OCI-LY1 (cell line): ENCODE results near the gene COL26A1.

Experiments used
- H2AFZ ChIP-seq: fragments of 200-600 bp; sonication (generic), shearing (Covaris generic); 2 replicates; pipeline ENCODE4 v1.6.0; 2014; ENCODE audit warnings: antibody characterized with exemption, mild to moderate bottlenecking, low read length
- H3F3A ChIP-seq: fragments of 200-600 bp; sonication (generic), shearing (Covaris generic); 2 replicates; pipeline ENCODE4 v1.6.0; 2014; ENCODE audit warnings: mild to moderate bottlenecking, antibody characterized with exemption, low read length, moderate library complexity; ENCODE audit not compliant: insufficient read depth
- H3K27ac ChIP-seq: fragments of 200-600 bp; sonication (generic); 2 replicates; pipeline ENCODE4 v1.5.1; 2014; ENCODE audit warnings: low read length, mixed run types, mild to moderate bottlenecking, low read depth; ENCODE audit not compliant: poor library complexity, severe bottlenecking
- H3K27me3 ChIP-seq: fragments of 200-600 bp; sonication (generic); 2 replicates; pipeline ENCODE4 v1.6.0; 2014; ENCODE audit warnings: antibody characterized with exemption, mild to moderate bottlenecking, low read length, moderate library complexity; ENCODE audit not compliant: insufficient read depth
- H3K36me3 ChIP-seq: fragments of 200-600 bp; sonication (generic); 2 replicates; pipeline ENCODE4 v1.6.1; 2014; ENCODE audit warnings: mild to moderate bottlenecking, antibody characterized with exemption, low read length, moderate library complexity, mixed read lengths; ENCODE audit not compliant: insufficient read depth
- H3K4me1 ChIP-seq: fragments of 200-600 bp; sonication (generic); 2 replicates; pipeline ENCODE4 v1.5.1; 2014; ENCODE audit warnings: mild to moderate bottlenecking, low read length, moderate library complexity; ENCODE audit not compliant: insufficient read depth, severe bottlenecking
- H3K4me2 ChIP-seq: fragments of 200-600 bp; sonication (generic), shearing (Covaris generic); 2 replicates; pipeline ENCODE4 v1.6.1; 2014; ENCODE audit warnings: low read length
- H3K4me3 ChIP-seq: fragments of 200-600 bp; sonication (generic); 2 replicates; pipeline ENCODE4 v1.5.1; 2014; ENCODE audit warnings: low read length, low read depth, mild to moderate bottlenecking, mixed read lengths; ENCODE audit not compliant: poor library complexity, severe bottlenecking
- H3K79me2 ChIP-seq: fragments of 200-600 bp; shearing (Covaris generic); 2 replicates; pipeline ENCODE4 v1.6.1; 2016; ENCODE audit warnings: mixed run types, low read length, mixed read lengths; ENCODE audit not compliant: insufficient read depth
- H3K9ac ChIP-seq: fragments of 200-600 bp; sonication (generic), shearing (Covaris generic); 2 replicates; pipeline ENCODE4 v1.6.1; 2014; ENCODE audit warnings: mild to moderate bottlenecking, low read length, mixed read lengths
- H3K9me2 ChIP-seq: fragments of 200-600 bp; sonication (generic), shearing (Covaris generic); 2 replicates; pipeline ENCODE4 v1.6.1; 2014; ENCODE audit warnings: low read depth, mild to moderate bottlenecking, low read length, mixed read lengths
- H3K9me3 ChIP-seq: fragments of 200-600 bp; shearing (Covaris generic); 2 replicates; pipeline ENCODE4 v1.6.1; 2014; ENCODE audit warnings: low read length, mixed read lengths
- H4K20me1 ChIP-seq: fragments of 200-600 bp; sonication (generic), shearing (Covaris generic); 2 replicates; pipeline ENCODE4 v1.6.0; 2016; ENCODE audit warnings: mild to moderate bottlenecking, low read length; ENCODE audit not compliant: insufficient read depth
- CTCF ChIP-seq: fragments of 200-600 bp; sonication (generic), shearing (Covaris generic); IDR thresholded peaks from 2 replicates; pipeline ENCODE4 v1.5.1; 2017; ENCODE audit warnings: mild to moderate bottlenecking, antibody characterized with exemption, low read length, moderate library complexity, mixed read lengths
- EZH2 ChIP-seq: fragments of 200-600 bp; sonication (generic), shearing (Covaris generic); IDR thresholded peaks from 2 replicates; pipeline ENCODE4 v1.8.0; 2017; ENCODE audit warnings: borderline replicate concordance, mixed run types, mild to moderate bottlenecking, antibody characterized with exemption, low read length, moderate library complexity, mixed read lengths

The COL26A1 gene

GRCh38 chr7:101554584-101555268 lies 192.1 kb downstream of the COL26A1 start:
- no peaks in the 10 kb centered on the region for H3K4me1 ChIP-seq
- no peak for TF ChIP-seq EZH2
- TF ChIP-seq CTCF: no peak
- H3K79me2 ChIP-seq: no peaks in the 10 kb centered on the region
- no peaks in the 10 kb centered on the region for H3K9me3 ChIP-seq
- H3F3A ChIP-seq: no peaks in the 10 kb centered on the region
- H3K9me2 ChIP-seq: no peaks in the 10 kb centered on the region
- H2AFZ ChIP-seq: no peak overlapping the region
- no peak overlapping the region for H3K4me3 ChIP-seq
- no peak overlapping the region for H3K9ac ChIP-seq
- peaks cover 19% of the 10 kb centered on the region; the same call in 1 of the 2 replicates for H3K27me3 ChIP-seq
- no peaks in the 10 kb centered on the region; the same call in 1 of the 2 replicates for H3K36me3 ChIP-seq
- H4K20me1 ChIP-seq: no peaks in the 10 kb centered on the region
- no peak overlapping the region for H3K4me2 ChIP-seq
- H3K27ac ChIP-seq: no peak overlapping the region

GRCh38 chr7:101555269-101555920 lies 192.7 kb downstream of the COL26A1 start:
- peaks cover 22% of the 10 kb centered on the region; the same call in 1 of the 2 replicates for H3K27me3 ChIP-seq

GRCh38 chr7:101555921-101556275 lies 193.2 kb downstream of the COL26A1 start:
- Histone ChIP-seq H3K4me2 (no peak overlapping the region), H3K9me2 (no peaks in the 10 kb centered on the region), H3F3A (no peaks in the 10 kb centered on the region), H3K27ac (no peak overlapping the region), H3K9me3 (no peaks in the 10 kb centered on the region), H3K4me3 (no peak overlapping the region), H3K79me2 (no peaks in the 10 kb centered on the region), H3K27me3 (peaks cover 23% of the 10 kb centered on the region; the same call in 1 of the 2 replicates), H2AFZ (no peak overlapping the region), H3K9ac (no peak overlapping the region), H3K4me1 (no peaks in the 10 kb centered on the region), H4K20me1 (no peaks in the 10 kb centered on the region), H3K36me3 (no peaks in the 10 kb centered on the region; the same call in 1 of the 2 replicates)
- TF ChIP-seq CTCF (no peak), EZH2 (no peak)

More at GRCh38 chr7:101555269-101555920, 192.7 kb downstream of the COL26A1 start:
- Histone ChIP-seq H3K36me3 (no peaks in the 10 kb centered on the region; the same call in 1 of the 2 replicates), H3K4me2 (no peak overlapping the region), H3K9ac (no peak overlapping the region), H2AFZ (no peak overlapping the region), H3K9me3 (no peaks in the 10 kb centered on the region), H3K4me1 (no peaks in the 10 kb centered on the region), H3F3A (no peaks in the 10 kb centered on the region), H3K79me2 (no peaks in the 10 kb centered on the region), H4K20me1 (no peaks in the 10 kb centered on the region), H3K27ac (no peak overlapping the region), H3K9me2 (no peaks in the 10 kb centered on the region), H3K4me3 (no peak overlapping the region)
- TF ChIP-seq EZH2 (no peak), CTCF (no peak)
